ENCODE measurements around the gene SNX27.
"Not testable (repeated sequence)": the region's sequence is repeated elsewhere in the genome, so short reads cannot be mapped to it uniquely, and the experiment has no call there.

SNX27 gene

GRCh38 chr1:151629278-151629677 is 17.4 kb downstream of the SNX27 start:
- H3K4me3 ChIP-seq (ENCODE audit: low read depth in 1 of 2, low read length in 2 of 2) = no peak overlapping the region
- no peaks in the 10 kb centered on the region for H3K36me3 ChIP-seq (ENCODE audit: control insufficient read depth in 1 of 2, insufficient read depth in 2 of 2, low read length in 2 of 2)
- H3K27ac ChIP-seq (ENCODE audit: low read depth, low read length) = no peak overlapping the region
- H3K27me3 ChIP-seq (ENCODE audit: control insufficient read depth in 1 of 2, insufficient read depth in 2 of 2, low read length in 2 of 2) = no peaks in the 10 kb centered on the region
- peaks cover 0 to 7% of the 10 kb centered on the region in 2 donors for H3K4me1 ChIP-seq (ENCODE audit: control insufficient read depth in 1 of 2, insufficient read depth in 2 of 2, low read length in 2 of 2)
- no peak overlapping the region for H3K9ac ChIP-seq (ENCODE audit: low read depth in 1 of 2, low read length in 2 of 2)
- no peaks in the 10 kb centered on the region for H3K9me3 ChIP-seq (ENCODE audit: control insufficient read depth in 1 of 2, low read length in 2 of 2)

DNA sequence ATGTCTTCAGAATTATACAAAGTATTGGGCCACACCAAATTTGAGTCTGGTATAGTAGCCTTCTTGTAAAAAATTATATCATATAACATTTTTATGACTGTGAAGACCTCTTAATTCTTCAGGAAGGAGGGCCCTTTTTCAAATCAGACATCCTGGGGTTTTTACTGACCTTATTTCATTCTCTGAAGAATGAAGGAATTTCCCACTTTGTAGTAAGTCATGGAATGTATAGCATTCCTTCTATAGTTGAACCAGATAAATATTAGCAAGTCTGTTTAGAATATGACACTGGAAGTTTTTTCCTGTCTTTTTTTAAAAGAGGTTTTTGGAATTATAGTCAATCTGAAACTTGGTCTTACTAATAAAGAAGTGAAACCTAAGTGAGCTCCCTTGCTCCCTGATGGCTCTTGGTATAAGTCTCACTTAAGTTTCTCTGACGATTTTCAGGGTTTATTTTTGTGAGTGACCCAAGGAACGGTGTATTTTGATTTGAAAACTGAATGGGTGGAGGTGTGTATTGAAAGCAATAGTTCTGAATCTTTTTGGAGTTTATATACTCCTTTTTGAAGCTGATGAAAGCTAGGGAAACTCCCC is 23.7 kb downstream of the SNX27 start:
- H3K4me3 ChIP-seq (ENCODE audit: low read depth in 1 of 2, low read length in 2 of 2) = no peak overlapping the region
- no peak overlapping the region for H3K9ac ChIP-seq (ENCODE audit: low read depth in 1 of 2, low read length in 2 of 2)
- H3K27me3 ChIP-seq (ENCODE audit: control insufficient read depth in 1 of 2, insufficient read depth in 2 of 2, low read length in 2 of 2) = no peaks in the 10 kb centered on the region
- H3K27ac ChIP-seq (ENCODE audit: low read depth, low read length) = no peak overlapping the region
- peaks cover 0 to under 1% of the 10 kb centered on the region in 2 donors for H3K36me3 ChIP-seq (ENCODE audit: control insufficient read depth in 1 of 2, insufficient read depth in 2 of 2, low read length in 2 of 2)
- no peaks in the 10 kb centered on the region for H3K9me3 ChIP-seq (ENCODE audit: control insufficient read depth in 1 of 2, low read length in 2 of 2)
- peaks cover 21 to 31% of the 10 kb centered on the region in 2 donors for H3K4me1 ChIP-seq (ENCODE audit: control insufficient read depth in 1 of 2, insufficient read depth in 2 of 2, low read length in 2 of 2)

- H3K4me1 ChIP-seq (ENCODE audit: control insufficient read depth in 1 of 2, insufficient read depth in 2 of 2, low read length in 2 of 2) = peaks cover 21 to 31% of the 10 kb centered on the region in 2 donors
Measured at GRCh38 chr1:151638074-151638775, 26.4 kb downstream of the SNX27 start.

DNA sequence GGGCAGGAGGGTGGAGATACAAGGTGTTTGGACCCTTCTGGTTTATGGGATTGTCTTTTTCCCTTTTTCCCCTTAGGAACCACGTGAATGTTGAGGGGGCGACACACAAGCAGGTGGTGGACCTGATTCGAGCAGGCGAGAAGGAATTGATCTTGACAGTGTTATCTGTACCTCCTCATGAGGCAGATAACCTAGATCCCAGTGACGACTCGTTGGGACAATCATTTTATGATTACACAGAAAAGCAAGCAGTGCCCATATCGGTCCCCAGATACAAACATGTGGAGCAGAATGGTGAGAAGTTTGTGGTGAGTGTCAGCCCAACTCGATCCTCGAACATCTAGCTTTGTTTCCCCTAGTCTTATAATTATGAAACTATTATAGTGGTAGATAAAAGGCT is 27.0 kb downstream of the SNX27 start:
- peaks cover 0 to 4% of the 10 kb centered on the region in 2 donors for H3K36me3 ChIP-seq (ENCODE audit: control insufficient read depth in 1 of 2, insufficient read depth in 2 of 2, low read length in 2 of 2)
- peak overlapping the region in 1 of 2 donors; percentile 21 for H3K4me3 ChIP-seq (ENCODE audit: low read depth in 1 of 2, low read length in 2 of 2)
- H3K27ac ChIP-seq (ENCODE audit: low read depth, low read length) = no peak overlapping the region
- no peak overlapping the region for H3K9ac ChIP-seq (ENCODE audit: low read depth in 1 of 2, low read length in 2 of 2)
- H3K9me3 ChIP-seq (ENCODE audit: control insufficient read depth in 1 of 2, low read length in 2 of 2) = no peaks in the 10 kb centered on the region
- H3K4me1 ChIP-seq (ENCODE audit: control insufficient read depth in 1 of 2, insufficient read depth in 2 of 2, low read length in 2 of 2) = peaks cover 21 to 29% of the 10 kb centered on the region in 2 donors
- no peaks in the 10 kb centered on the region for H3K27me3 ChIP-seq (ENCODE audit: control insufficient read depth in 1 of 2, insufficient read depth in 2 of 2, low read length in 2 of 2)

More at GRCh38 chr1:151638074-151638775, 26.4 kb downstream of the SNX27 start:
- Histone ChIP-seq H3K4me3 (ENCODE audit: low read depth in 1 of 2, low read length in 2 of 2) (peak overlapping the region in 1 of 2 donors; percentile 21), H3K9me3 (ENCODE audit: control insufficient read depth in 1 of 2, low read length in 2 of 2) (no peaks in the 10 kb centered on the region), H3K36me3 (ENCODE audit: control insufficient read depth in 1 of 2, insufficient read depth in 2 of 2, low read length in 2 of 2) (peaks cover 0 to 4% of the 10 kb centered on the region in 2 donors), H3K27ac (ENCODE audit: low read depth, low read length) (no peak overlapping the region), H3K27me3 (ENCODE audit: control insufficient read depth in 1 of 2, insufficient read depth in 2 of 2, low read length in 2 of 2) (no peaks in the 10 kb centered on the region), H3K9ac (ENCODE audit: low read depth in 1 of 2, low read length in 2 of 2) (no peak overlapping the region)

GRCh38 chr1:151639466-151639865 is 27.6 kb downstream of the SNX27 start:
- Histone ChIP-seq H3K27me3 (ENCODE audit: control insufficient read depth in 1 of 2, insufficient read depth in 2 of 2, low read length in 2 of 2) (no peaks in the 10 kb centered on the region), H3K4me1 (ENCODE audit: control insufficient read depth in 1 of 2, insufficient read depth in 2 of 2, low read length in 2 of 2) (peaks cover 21 to 24% of the 10 kb centered on the region in 2 donors), H3K27ac (ENCODE audit: low read depth, low read length) (no peak overlapping the region), H3K36me3 (ENCODE audit: control insufficient read depth in 1 of 2, insufficient read depth in 2 of 2, low read length in 2 of 2) (peaks cover 0 to 4% of the 10 kb centered on the region in 2 donors), H3K9me3 (ENCODE audit: control insufficient read depth in 1 of 2, low read length in 2 of 2) (no peaks in the 10 kb centered on the region), H3K9ac (ENCODE audit: low read depth in 1 of 2, low read length in 2 of 2) (no peak overlapping the region), H3K4me3 (ENCODE audit: low read depth in 1 of 2, low read length in 2 of 2) (peak overlapping the region in 1 of 2 donors; percentile 27)

- H3K27me3 ChIP-seq (ENCODE audit: control insufficient read depth in 1 of 2, insufficient read depth in 2 of 2, low read length in 2 of 2) = no peaks in the 10 kb centered on the region
- H3K36me3 ChIP-seq (ENCODE audit: control insufficient read depth in 1 of 2, insufficient read depth in 2 of 2, low read length in 2 of 2) = peaks cover 0 to 4% of the 10 kb centered on the region in 2 donors
- no peak overlapping the region for H3K9ac ChIP-seq (ENCODE audit: low read depth in 1 of 2, low read length in 2 of 2)
- no peaks in the 10 kb centered on the region for H3K9me3 ChIP-seq (ENCODE audit: control insufficient read depth in 1 of 2, low read length in 2 of 2)
- H3K4me1 ChIP-seq (ENCODE audit: control insufficient read depth in 1 of 2, insufficient read depth in 2 of 2, low read length in 2 of 2) = peaks cover 21 to 24% of the 10 kb centered on the region in 2 donors
- H3K27ac ChIP-seq (ENCODE audit: low read depth, low read length) = no peak overlapping the region
- H3K4me3 ChIP-seq (ENCODE audit: low read depth in 1 of 2, low read length in 2 of 2) = no peak overlapping the region
Measured at GRCh38 chr1:151641229-151641628, 29.4 kb downstream of the SNX27 start.

DNA sequence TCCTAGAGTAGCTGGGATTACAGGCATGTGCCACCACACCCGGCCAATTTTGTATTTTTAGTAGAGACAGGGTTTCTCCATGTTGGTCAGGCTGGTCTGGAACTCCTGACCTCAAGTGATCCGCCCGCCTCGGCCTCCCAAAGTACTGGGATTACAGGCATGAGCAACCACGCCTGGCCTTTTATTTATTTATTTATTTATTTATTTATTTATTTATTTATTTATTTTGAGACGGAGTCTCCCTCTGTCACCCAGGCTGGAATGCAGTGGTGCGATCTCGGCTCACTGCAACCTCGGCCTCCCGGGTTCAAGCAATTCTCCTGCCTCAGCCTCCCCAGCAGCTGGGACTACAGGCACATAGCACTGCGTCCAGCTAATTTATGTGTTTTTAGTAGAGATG is 31.2 kb downstream of the SNX27 start:
- not testable (repeated sequence) for H3K36me3 ChIP-seq (ENCODE audit: control insufficient read depth in 1 of 2, insufficient read depth in 2 of 2, low read length in 2 of 2); H3K4me3 ChIP-seq (ENCODE audit: low read depth in 1 of 2, low read length in 2 of 2); H3K9ac ChIP-seq (ENCODE audit: low read depth in 1 of 2, low read length in 2 of 2); H3K27me3 ChIP-seq (ENCODE audit: control insufficient read depth in 1 of 2, insufficient read depth in 2 of 2, low read length in 2 of 2); H3K9me3 ChIP-seq (ENCODE audit: control insufficient read depth in 1 of 2, low read length in 2 of 2); H3K27ac ChIP-seq (ENCODE audit: low read depth, low read length)
- H3K4me1 ChIP-seq (ENCODE audit: control insufficient read depth in 1 of 2, insufficient read depth in 2 of 2, low read length in 2 of 2) = peaks cover 15 to 20% of the 10 kb centered on the region in 2 donors

GRCh38 chr1:151644001-151644400 is 32.2 kb downstream of the SNX27 start:
- Histone ChIP-seq H3K4me1 (ENCODE audit: control insufficient read depth in 1 of 2, insufficient read depth in 2 of 2, low read length in 2 of 2) (peaks cover 7 to 11% of the 10 kb centered on the region in 2 donors), H3K4me3 (ENCODE audit: low read depth in 1 of 2, low read length in 2 of 2) (no peak overlapping the region), H3K27me3 (ENCODE audit: control insufficient read depth in 1 of 2, insufficient read depth in 2 of 2, low read length in 2 of 2) (no peaks in the 10 kb centered on the region), H3K9ac (ENCODE audit: low read depth in 1 of 2, low read length in 2 of 2) (no peak overlapping the region), H3K36me3 (ENCODE audit: control insufficient read depth in 1 of 2, insufficient read depth in 2 of 2, low read length in 2 of 2) (peaks cover 0 to 4% of the 10 kb centered on the region in 2 donors), H3K9me3 (ENCODE audit: control insufficient read depth in 1 of 2, low read length in 2 of 2) (no peaks in the 10 kb centered on the region), H3K27ac (ENCODE audit: low read depth, low read length) (no peak overlapping the region)

DNA sequence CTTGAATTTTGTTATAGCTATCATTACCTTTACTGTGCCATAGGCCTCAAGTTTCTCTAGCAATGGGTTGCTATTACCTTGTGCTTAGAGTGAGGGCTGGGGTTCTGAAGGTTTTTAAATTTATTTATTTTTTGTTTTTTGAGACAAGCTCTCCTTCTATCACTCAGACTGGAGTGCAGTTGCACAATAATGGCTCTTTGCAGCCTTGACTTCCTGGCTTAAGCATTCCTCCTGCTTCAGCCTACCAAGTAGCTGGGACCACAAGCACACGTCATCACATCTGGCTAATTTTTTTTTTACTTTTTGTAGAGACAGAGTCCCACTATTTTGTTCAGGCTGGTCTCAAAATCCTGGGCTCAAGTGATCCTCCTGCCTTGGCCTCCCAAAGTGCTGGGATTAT is 41.5 kb downstream of the SNX27 start:
- Histone ChIP-seq H3K9me3 (ENCODE audit: control insufficient read depth in 1 of 2, low read length in 2 of 2) (no peaks in the 10 kb centered on the region), H3K27ac (ENCODE audit: low read depth, low read length) (no peak overlapping the region)

DNA sequence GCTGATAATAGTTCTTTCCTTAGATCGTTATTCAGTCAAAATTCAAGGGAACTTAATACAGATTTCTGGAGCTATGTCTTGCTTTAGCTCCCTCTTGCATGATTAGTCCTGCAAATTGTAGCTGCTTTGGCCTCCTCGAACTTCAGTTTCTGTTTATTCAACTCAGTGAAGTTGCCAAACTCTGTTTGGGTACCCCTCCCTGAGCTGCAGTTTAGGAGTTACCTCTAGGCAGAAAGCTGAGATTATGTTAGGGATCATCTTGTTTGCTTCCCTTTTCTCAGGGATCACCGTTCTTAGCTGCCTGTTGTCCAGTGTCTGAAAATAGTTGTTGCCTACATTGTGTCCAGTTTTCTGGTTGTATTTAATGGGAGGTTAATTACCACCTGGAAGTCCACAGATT is 43.5 kb downstream of the SNX27 start:
- Histone ChIP-seq H3K27me3 (ENCODE audit: control insufficient read depth in 1 of 2, insufficient read depth in 2 of 2, low read length in 2 of 2) (no peaks in the 10 kb centered on the region), H3K27ac (ENCODE audit: low read depth, low read length) (no peak overlapping the region), H3K4me3 (ENCODE audit: low read depth in 1 of 2, low read length in 2 of 2) (no peak overlapping the region), H3K4me1 (ENCODE audit: control insufficient read depth in 1 of 2, insufficient read depth in 2 of 2, low read length in 2 of 2) (peaks cover 6% of the 10 kb centered on the region in 2 donors), H3K36me3 (ENCODE audit: control insufficient read depth in 1 of 2, insufficient read depth in 2 of 2, low read length in 2 of 2) (peaks cover 0 to 22% of the 10 kb centered on the region in 2 donors), H3K9me3 (ENCODE audit: control insufficient read depth in 1 of 2, low read length in 2 of 2) (no peaks in the 10 kb centered on the region), H3K9ac (ENCODE audit: low read depth in 1 of 2, low read length in 2 of 2) (no peak overlapping the region)

More for the DNA sequence above, 41.5 kb downstream of the SNX27 start:
- no peaks in the 10 kb centered on the region for H3K27me3 ChIP-seq (ENCODE audit: control insufficient read depth in 1 of 2, insufficient read depth in 2 of 2, low read length in 2 of 2)
- no peak overlapping the region for H3K4me3 ChIP-seq (ENCODE audit: low read depth in 1 of 2, low read length in 2 of 2)
- H3K36me3 ChIP-seq (ENCODE audit: control insufficient read depth in 1 of 2, insufficient read depth in 2 of 2, low read length in 2 of 2) = peaks cover 0 to 14% of the 10 kb centered on the region in 2 donors
- no peak overlapping the region for H3K9ac ChIP-seq (ENCODE audit: low read depth in 1 of 2, low read length in 2 of 2)
- H3K4me1 ChIP-seq (ENCODE audit: control insufficient read depth in 1 of 2, insufficient read depth in 2 of 2, low read length in 2 of 2) = peaks cover 6% of the 10 kb centered on the region in 2 donors
